OCI-LY3 (cell line): Measurements from ENCODE around the gene ABCC5.

Experiments used
- H2AFZ ChIP-seq: fragments of 200-600, 300-600 bp; shearing (Covaris generic); 2 replicates; pipeline ENCODE4 v1.6.0; 2014; ENCODE audit warnings: antibody characterized with exemption, low read depth, low read length
- H3K27ac ChIP-seq: fragments of 200-600, 300-600 bp; sonication (generic); 2 replicates; pipeline ENCODE4 v1.5.1; 2014; ENCODE audit warnings: mild to moderate bottlenecking, low read length, moderate library complexity, mixed read lengths
- H3K27me3 ChIP-seq: fragments of 200-600, 300-600 bp; sonication (generic); 2 replicates; pipeline ENCODE4 v1.6.1; 2014; ENCODE audit warnings: low read depth, low read length, mixed read lengths
- H3K36me3 ChIP-seq: fragments of 200-600, 300-600 bp; sonication (generic); replicated peaks from 2 replicates; pipeline ENCODE3; 2014; ENCODE audit warnings: low read depth, low read length, mixed read lengths
- H3K4me1 ChIP-seq: fragments of 300-600, 200-600 bp; sonication (generic); 2 replicates; pipeline ENCODE4 v1.6.1; 2014; ENCODE audit warnings: low read length, mixed read lengths
- H3K4me2 ChIP-seq: fragments of 200-600, 300-600 bp; sonication (generic); 2 replicates; pipeline ENCODE4 v1.6.1; 2014; ENCODE audit warnings: low read length, mixed read lengths
- H3K4me3 ChIP-seq: fragments of 300-600, 200-600 bp; sonication (generic); 2 replicates; pipeline ENCODE4 v1.5.1; 2014; ENCODE audit warnings: antibody characterized with exemption, mild to moderate bottlenecking, low read length, moderate library complexity
- H3K79me2 ChIP-seq: fragments of 300-600, 200-600 bp; shearing (Covaris generic); 2 replicates; pipeline ENCODE4 v1.6.1; 2014; ENCODE audit warnings: mild to moderate bottlenecking, low read length, mixed read lengths
- H3K9ac ChIP-seq: fragments of 300-600, 200-600 bp; shearing (Covaris generic); 2 replicates; pipeline ENCODE4 v1.6.0; 2014; ENCODE audit warnings: mild to moderate bottlenecking, low read length, moderate library complexity
- H3K9me3 ChIP-seq: fragments of 200-600, 300-600 bp; shearing (Covaris generic); 2 replicates; pipeline ENCODE4 v1.6.1; 2014; ENCODE audit warnings: low read length, mixed read lengths; ENCODE audit not compliant: insufficient read depth
- H4K20me1 ChIP-seq: fragments of 200-600, 300-600 bp; sonication (generic); 2 replicates; pipeline ENCODE4 v1.6.1; 2016; ENCODE audit warnings: low read length, mixed read lengths; ENCODE audit not compliant: insufficient read depth
- EZH2phosphoT487 ChIP-seq: fragments of 200-600 bp; shearing (Covaris generic); IDR thresholded peaks from 2 replicates; pipeline ENCODE4 v1.6.1; 2018; ENCODE audit warnings: antibody characterized with exemption, mixed run types, low read depth
- TF ChIP-seq, protein P1 (sequence below): fragments of 200-600, 300-600 bp; sonication (generic); IDR thresholded peaks from 2 replicates; pipeline ENCODE4 v1.5.1; 2014; ENCODE audit warnings: antibody characterized with exemption, low read length, low read depth

ABCC5 gene

DNA sequence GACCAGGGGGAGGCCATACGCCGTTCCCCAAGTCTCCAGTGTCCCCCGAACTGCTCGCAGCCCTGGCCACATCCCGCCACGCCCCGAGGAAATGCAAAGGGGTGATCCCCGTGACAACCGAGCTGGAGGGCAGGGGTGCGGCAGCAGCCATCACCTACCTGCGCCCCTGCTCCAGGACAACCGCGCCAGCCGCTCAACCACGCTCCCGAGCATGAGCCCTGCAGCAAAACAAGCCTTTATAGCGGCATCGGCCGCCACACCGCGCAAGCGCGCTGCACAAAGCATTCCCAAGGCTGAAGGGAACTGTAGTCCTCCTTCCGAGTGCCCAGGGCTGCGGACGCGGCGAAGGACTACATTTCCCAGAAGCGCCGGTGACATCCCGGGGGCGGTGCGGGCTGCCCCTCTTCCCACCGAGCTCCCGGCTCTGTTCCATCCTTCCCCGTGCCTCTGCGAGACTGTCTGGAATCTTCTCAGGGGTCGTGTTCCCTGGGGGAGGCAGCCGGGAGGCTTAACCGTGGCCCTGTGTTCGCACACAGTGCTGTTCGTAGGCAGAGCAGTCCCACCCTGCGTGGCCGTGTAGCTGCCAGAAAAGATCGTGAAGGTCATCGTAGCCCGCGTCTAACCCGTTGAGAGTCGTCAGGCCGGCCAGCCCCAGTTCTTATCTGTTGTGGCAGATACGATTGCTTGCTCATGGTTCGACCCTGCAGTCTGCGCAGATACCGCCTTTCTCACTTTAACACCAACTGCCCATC lies at the start of gene ABCC5:
Gene ABCC5, minus strand, starts transcription at position 213 of the 752 bp plus-strand sequence. CDS start 3,492 bp downstream, outside the sequence.
- H3K36me3 ChIP-seq = no peaks in the 10 kb centered on the region
- H3K4me2 ChIP-seq = peak within 1 kb of the TSS; percentile 95
- no peaks in the 10 kb centered on the region for H4K20me1 ChIP-seq
- H3K79me2 ChIP-seq = no peaks in the 10 kb centered on the region
- H2AFZ ChIP-seq = peak within 1 kb of the TSS; percentile 99
- peak within 1 kb of the TSS; percentile 66 for H3K9ac ChIP-seq
- H3K27me3 ChIP-seq = peaks cover 5% of the 10 kb centered on the region
- H3K4me1 ChIP-seq = peaks cover 10% of the 10 kb centered on the region; the same call in 1 of the 2 replicates
- TF ChIP-seq, protein P1, sequence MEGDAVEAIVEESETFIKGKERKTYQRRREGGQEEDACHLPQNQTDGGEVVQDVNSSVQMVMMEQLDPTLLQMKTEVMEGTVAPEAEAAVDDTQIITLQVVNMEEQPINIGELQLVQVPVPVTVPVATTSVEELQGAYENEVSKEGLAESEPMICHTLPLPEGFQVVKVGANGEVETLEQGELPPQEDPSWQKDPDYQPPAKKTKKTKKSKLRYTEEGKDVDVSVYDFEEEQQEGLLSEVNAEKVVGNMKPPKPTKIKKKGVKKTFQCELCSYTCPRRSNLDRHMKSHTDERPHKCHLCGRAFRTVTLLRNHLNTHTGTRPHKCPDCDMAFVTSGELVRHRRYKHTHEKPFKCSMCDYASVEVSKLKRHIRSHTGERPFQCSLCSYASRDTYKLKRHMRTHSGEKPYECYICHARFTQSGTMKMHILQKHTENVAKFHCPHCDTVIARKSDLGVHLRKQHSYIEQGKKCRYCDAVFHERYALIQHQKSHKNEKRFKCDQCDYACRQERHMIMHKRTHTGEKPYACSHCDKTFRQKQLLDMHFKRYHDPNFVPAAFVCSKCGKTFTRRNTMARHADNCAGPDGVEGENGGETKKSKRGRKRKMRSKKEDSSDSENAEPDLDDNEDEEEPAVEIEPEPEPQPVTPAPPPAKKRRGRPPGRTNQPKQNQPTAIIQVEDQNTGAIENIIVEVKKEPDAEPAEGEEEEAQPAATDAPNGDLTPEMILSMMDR = no peak
- TF ChIP-seq EZH2phosphoT487 = no peak
- H3K9me3 ChIP-seq = no peaks in the 10 kb centered on the region
- no peak within 1 kb of the TSS for H3K27ac ChIP-seq
- peak within 1 kb of the TSS; percentile 88 for H3K4me3 ChIP-seq

DNA sequence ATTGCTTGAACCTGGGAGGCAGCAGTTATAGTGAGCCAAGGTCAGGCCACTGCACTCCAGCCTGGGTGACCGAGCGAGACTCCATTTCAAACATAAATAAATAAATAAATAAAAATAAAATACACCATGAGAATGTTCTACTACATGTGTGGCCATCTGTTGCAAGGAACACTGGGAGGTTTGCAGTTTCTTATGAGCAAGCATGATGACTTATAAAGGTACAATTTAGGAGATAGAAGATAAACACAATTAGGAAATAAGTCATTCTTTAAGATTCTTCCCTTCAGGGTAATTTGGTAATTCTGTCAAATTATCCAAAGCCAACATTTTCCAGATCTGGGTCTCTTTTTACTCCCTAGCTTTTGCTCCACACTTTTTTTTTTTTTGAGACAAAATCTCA lies 48.5 kb upstream of the ABCC5 start:
- H4K20me1 ChIP-seq = no peaks in the 10 kb centered on the region
- no peak for TF ChIP-seq EZH2phosphoT487
- TF ChIP-seq, protein P1 = no peak
- no peak overlapping the region for H3K4me3 ChIP-seq
- H3K27ac ChIP-seq = no peak overlapping the region
- no peaks in the 10 kb centered on the region for H3K9me3 ChIP-seq
- no peak overlapping the region for H3K4me2 ChIP-seq
- H3K4me1 ChIP-seq = peaks cover 3% of the 10 kb centered on the region; the same call in 1 of the 2 replicates
- H2AFZ ChIP-seq = no peak overlapping the region
- no peaks in the 10 kb centered on the region for H3K79me2 ChIP-seq
- H3K9ac ChIP-seq = no peak overlapping the region
- no peaks in the 10 kb centered on the region for H3K36me3 ChIP-seq
- H3K27me3 ChIP-seq = peaks cover 8% of the 10 kb centered on the region

DNA sequence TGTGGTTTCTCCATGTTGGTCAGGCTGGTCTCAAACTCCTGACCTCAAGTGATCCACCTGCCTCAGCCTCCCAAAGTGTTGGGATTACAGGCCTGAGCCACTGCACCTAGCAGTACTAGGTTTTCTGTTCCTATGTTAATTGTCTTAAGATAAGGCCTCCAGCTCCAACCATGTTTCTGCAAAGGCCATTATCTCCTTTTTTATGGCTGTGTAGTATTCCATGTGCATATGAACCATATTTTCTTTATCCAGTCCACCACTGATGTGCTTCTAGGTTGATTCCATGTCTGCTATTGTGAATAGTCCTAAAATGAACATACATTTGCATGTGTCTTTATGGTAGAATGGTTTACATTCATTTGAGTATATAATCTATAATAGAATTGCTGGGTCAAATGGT lies 45.0 kb upstream of the ABCC5 start:
- H3K4me1 ChIP-seq = no peaks in the 10 kb centered on the region
- H3K4me3 ChIP-seq = no peak overlapping the region
- no peak overlapping the region for H3K27ac ChIP-seq
- TF ChIP-seq, protein P1 = no peak
- no peak for TF ChIP-seq EZH2phosphoT487
- peaks cover 8% of the 10 kb centered on the region for H3K27me3 ChIP-seq
- no peaks in the 10 kb centered on the region for H3K9me3 ChIP-seq
- no peaks in the 10 kb centered on the region for H4K20me1 ChIP-seq
- H3K4me2 ChIP-seq = no peak overlapping the region
- H3K36me3 ChIP-seq = no peaks in the 10 kb centered on the region
- no peaks in the 10 kb centered on the region for H3K79me2 ChIP-seq
- H3K9ac ChIP-seq = no peak overlapping the region
- no peak overlapping the region for H2AFZ ChIP-seq

DNA sequence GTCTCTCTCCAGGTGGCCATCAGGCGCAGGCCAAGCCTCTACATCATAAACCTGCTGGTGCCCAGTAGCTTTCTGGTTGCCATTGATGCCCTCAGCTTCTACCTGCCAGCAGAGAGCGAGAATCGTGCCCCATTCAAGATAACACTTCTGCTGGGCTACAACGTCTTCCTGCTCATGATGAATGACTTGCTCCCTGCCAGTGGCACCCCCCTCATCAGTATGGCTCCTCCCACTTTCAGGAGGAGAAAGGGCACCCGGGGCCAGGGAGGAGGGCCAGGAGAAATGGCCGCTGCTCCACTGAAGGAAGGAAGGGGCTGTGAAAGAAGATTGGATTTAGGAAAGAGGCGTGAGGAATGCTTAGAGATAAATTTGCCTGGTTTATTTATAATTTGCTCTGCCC lies 41.7 kb upstream of the ABCC5 start:
- no peak overlapping the region for H3K9ac ChIP-seq
- no peaks in the 10 kb centered on the region for H3K36me3 ChIP-seq
- no peak overlapping the region for H3K4me3 ChIP-seq
- H3K79me2 ChIP-seq = no peaks in the 10 kb centered on the region
- TF ChIP-seq EZH2phosphoT487 = no peak
- TF ChIP-seq, protein P1 = no peak
- peaks cover 8% of the 10 kb centered on the region for H3K27me3 ChIP-seq
- no peaks in the 10 kb centered on the region for H3K9me3 ChIP-seq
- H3K27ac ChIP-seq = no peak overlapping the region
- H2AFZ ChIP-seq = no peak overlapping the region
- H4K20me1 ChIP-seq = no peaks in the 10 kb centered on the region
- H3K4me1 ChIP-seq = no peaks in the 10 kb centered on the region
- H3K4me2 ChIP-seq = no peak overlapping the region
